ENCODE data around the gene TGFBRAP1.
"Not testable (repeated sequence)": the region's sequence is repeated elsewhere in the genome, so short reads cannot be mapped to it uniquely, and the experiment has no call there.

TGFBRAP1 gene

GRCh38 chr2:105274046-105274445, 55.5 kb downstream of the TGFBRAP1 start:
- no peak for DNase-seq (ENCODE audit: low spot score)

- DNase-seq (ENCODE audit: low spot score) = no peak
Measured at GRCh38 chr2:105272176-105272575, 57.4 kb downstream of the TGFBRAP1 start.

- DNase-seq (ENCODE audit: low spot score) = no peak
Measured at GRCh38 chr2:105271393-105272045, 58.0 kb downstream of the TGFBRAP1 start.

GRCh38 chr2:105269426-105269825, 60.1 kb downstream of the TGFBRAP1 start:
- no peak for DNase-seq (ENCODE audit: low spot score)

- no peak for DNase-seq (ENCODE audit: low spot score)
Measured at GRCh38 chr2:105262651-105263091, 66.9 kb downstream of the TGFBRAP1 start.

GRCh38 chr2:105261061-105261460, 68.5 kb downstream of the TGFBRAP1 start:
- DNase-seq (ENCODE audit: low spot score) = no peak

GRCh38 chr2:105258835-105259350, 70.6 kb downstream of the TGFBRAP1 start:
- no peak for DNase-seq (ENCODE audit: low spot score)

GRCh38 chr2:105257981-105258380, 71.6 kb downstream of the TGFBRAP1 start:
- no peak for DNase-seq (ENCODE audit: low spot score)

- no peak for DNase-seq (ENCODE audit: low spot score)
Measured at GRCh38 chr2:105256431-105257047, 73.0 kb downstream of the TGFBRAP1 start.

GRCh38 chr2:105255979-105256378, 73.6 kb downstream of the TGFBRAP1 start:
- no peak for DNase-seq (ENCODE audit: low spot score)

GRCh38 chr2:105254531-105255210, 74.9 kb downstream of the TGFBRAP1 start:
- no peak for DNase-seq (ENCODE audit: low spot score)

GRCh38 chr2:105252271-105252670, 77.3 kb downstream of the TGFBRAP1 start:
- no peak for DNase-seq (ENCODE audit: low spot score)

- not testable (repeated sequence) for DNase-seq (ENCODE audit: low spot score)
Measured at GRCh38 chr2:105251016-105251648, 78.4 kb downstream of the TGFBRAP1 start.

- no peak for DNase-seq (ENCODE audit: low spot score)
Measured at GRCh38 chr2:105249891-105250290, 79.6 kb downstream of the TGFBRAP1 start.

- DNase-seq (ENCODE audit: low spot score) = no peak
Measured at GRCh38 chr2:105249181-105249580, 80.4 kb downstream of the TGFBRAP1 start.

- DNase-seq (ENCODE audit: low spot score) = no peak
Measured at GRCh38 chr2:105248316-105249070, 81.0 kb downstream of the TGFBRAP1 start.

GRCh38 chr2:105244451-105244850, 85.1 kb downstream of the TGFBRAP1 start:
- DNase-seq (ENCODE audit: low spot score) = no peak

GRCh38 chr2:105243961-105244360, 85.6 kb downstream of the TGFBRAP1 start:
- no peak for DNase-seq (ENCODE audit: low spot score)

- no peak for DNase-seq (ENCODE audit: low spot score)
Measured at GRCh38 chr2:105242286-105242993, 87.1 kb downstream of the TGFBRAP1 start.

GRCh38 chr2:105241443-105241842, 88.1 kb downstream of the TGFBRAP1 start, which contains the start of gene GPR45:
GPR45 (plus strand) TSS chr2:105241743; CDS start chr2:105241859, 116 bp downstream.
- DNase-seq (ENCODE audit: low spot score) = no peak

- no peak for DNase-seq (ENCODE audit: low spot score)
Measured at GRCh38 chr2:105239924-105240323, 89.6 kb downstream of the TGFBRAP1 start.

All from D341Med (cell line).